ENCODE results near the gene ICA1.

Gene ICA1

DNA sequence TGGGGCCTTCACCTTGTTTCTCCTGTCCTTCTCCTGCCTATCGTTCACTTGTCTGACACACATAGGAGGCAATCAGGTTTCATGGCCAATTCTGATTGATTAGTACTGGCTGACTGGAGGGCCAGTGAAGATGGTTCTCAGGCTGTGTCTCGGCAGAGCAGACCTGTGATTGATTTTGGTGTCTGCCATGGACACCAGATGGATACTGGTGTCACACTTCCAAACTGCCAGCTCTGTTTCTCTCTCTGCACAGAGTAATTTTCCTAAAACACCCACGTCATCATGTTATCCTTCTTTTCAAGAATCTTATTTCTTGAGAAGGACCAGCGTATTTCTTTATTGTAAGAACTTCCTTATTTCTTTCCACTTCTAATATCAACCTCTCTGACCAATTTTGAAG, 117.1 kb downstream of the ICA1 start:
- no peak overlapping the region for H3K4me3 ChIP-seq (ENCODE audit: low read depth, low read length)
- no peak for DNase-seq (ENCODE audit: low read depth)
- TF ChIP-seq, protein P1, sequence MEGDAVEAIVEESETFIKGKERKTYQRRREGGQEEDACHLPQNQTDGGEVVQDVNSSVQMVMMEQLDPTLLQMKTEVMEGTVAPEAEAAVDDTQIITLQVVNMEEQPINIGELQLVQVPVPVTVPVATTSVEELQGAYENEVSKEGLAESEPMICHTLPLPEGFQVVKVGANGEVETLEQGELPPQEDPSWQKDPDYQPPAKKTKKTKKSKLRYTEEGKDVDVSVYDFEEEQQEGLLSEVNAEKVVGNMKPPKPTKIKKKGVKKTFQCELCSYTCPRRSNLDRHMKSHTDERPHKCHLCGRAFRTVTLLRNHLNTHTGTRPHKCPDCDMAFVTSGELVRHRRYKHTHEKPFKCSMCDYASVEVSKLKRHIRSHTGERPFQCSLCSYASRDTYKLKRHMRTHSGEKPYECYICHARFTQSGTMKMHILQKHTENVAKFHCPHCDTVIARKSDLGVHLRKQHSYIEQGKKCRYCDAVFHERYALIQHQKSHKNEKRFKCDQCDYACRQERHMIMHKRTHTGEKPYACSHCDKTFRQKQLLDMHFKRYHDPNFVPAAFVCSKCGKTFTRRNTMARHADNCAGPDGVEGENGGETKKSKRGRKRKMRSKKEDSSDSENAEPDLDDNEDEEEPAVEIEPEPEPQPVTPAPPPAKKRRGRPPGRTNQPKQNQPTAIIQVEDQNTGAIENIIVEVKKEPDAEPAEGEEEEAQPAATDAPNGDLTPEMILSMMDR (conservative IDR thresholded peaks at IDR 0.05; ENCODE audit: low read depth, low read length) = no peak

DNA sequence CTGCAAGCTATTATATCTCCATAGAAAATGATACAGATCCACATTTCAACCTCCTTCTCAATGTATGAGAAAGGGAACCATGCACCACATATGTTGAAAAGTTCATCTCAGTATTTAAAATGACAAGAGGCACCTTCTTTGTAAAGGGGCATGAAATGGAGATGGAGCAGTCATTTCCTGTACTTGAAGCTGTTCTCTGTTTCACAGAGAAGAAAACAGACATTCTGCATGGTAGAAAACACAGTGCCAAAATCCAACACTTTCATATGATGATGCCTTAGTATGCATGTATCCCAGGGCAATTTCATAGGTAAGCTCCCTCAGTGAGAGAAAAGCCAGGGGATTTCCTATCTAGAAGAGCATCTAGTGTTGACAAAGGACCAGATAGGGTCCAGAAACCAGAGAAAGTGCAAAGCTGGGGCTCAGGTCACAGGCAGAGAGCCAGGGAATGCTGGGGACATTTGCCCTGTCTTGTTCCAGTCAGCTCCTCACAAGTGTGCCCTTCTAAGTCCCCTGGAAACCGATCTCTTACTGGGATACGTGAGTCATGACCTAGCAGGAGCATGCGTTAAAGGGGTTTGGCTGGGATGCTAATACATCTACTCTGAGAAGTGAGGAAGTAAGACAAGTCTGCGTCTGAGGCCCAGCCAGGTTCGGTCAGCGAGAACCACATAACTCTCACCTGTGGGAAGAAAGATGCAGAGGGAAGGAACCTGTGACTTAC, 118.7 kb downstream of the ICA1 start:
- no peak overlapping the region for H3K4me3 ChIP-seq (ENCODE audit: low read depth, low read length)
- DNase-seq (ENCODE audit: low read depth) = no peak
- TF ChIP-seq, protein P1 (conservative IDR thresholded peaks at IDR 0.05; ENCODE audit: low read depth, low read length) = no peak

DNA sequence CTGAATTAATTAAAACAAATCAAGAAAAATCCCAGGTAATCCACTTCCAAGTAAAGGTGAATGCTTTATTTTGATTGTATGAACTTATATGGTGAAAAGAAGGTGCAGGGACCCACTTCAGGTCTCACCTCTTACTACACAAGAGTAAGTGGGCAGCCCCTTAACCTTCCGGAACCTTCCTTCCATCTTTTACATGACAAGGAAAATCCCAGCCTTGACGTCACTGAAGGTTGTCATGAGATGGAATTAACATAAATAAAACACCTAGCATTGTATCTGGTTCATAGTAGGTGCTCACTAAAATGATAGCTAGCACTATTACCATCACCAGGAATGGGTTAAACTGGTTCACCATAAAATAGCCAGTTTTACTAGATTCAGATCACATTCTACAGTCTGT, 119.5 kb downstream of the ICA1 start:
- DNase-seq (ENCODE audit: low read depth) = no peak
- H3K4me3 ChIP-seq (ENCODE audit: low read depth, low read length) = no peak overlapping the region
- TF ChIP-seq, protein P1 (conservative IDR thresholded peaks at IDR 0.05; ENCODE audit: low read depth, low read length) = no peak

DNA sequence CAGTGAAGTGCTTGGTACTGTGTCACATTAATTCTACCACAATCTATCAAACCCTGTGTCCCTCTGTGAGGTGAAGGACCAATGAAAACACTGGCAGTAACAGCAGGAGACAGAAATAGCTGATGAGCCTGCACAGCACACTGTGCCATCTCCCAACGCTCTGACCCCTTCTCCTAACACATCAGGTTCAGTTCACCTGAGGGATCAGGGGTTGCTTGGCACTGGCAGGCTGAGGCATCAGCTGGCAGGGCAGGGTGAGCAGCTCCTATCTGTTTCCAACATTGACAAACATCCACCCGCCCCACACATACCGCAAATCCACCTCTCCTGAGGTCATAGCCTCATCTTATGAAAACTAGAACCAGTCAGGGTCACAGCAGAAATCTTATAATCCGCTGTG, 120.9 kb downstream of the ICA1 start:
- H3K4me3 ChIP-seq (ENCODE audit: low read depth, low read length) = no peak overlapping the region
- TF ChIP-seq, protein P1 (conservative IDR thresholded peaks at IDR 0.05; ENCODE audit: low read depth, low read length) = no peak
- DNase-seq (ENCODE audit: low read depth) = no peak

DNA sequence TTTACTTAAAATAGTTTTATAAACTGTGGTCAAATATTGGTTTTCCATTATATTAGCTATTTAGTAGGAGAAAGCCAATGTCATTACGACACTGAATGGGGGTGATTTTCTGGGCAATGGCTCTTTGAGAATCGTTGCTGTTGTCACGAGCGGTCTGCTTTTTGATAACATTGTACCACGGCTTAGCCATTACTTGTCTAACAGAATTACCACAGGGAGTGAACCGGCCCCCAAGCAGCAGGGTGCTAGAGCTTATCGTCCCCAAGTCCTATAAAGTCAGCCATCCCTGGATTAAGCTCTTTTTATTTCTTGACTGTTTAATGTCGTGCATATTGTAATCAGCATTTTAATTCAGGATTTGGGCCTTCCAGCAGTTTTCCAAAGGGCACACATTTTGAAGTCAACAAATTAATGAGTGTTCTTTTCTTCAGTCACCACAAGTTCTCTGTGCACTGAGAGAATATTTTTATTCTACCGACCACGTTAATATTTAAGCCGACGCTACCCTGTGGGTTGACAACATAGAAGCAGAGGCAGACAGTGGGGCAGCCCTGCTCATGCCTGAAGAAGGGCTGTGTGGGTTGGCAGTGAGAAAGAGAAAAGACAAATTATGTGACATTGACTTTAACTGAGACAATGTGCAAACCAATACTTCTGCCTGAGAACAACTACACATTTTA, 125.8 kb downstream of the ICA1 start:
- DNase-seq (ENCODE audit: low read depth) = no peak
- TF ChIP-seq, protein P1 (conservative IDR thresholded peaks at IDR 0.05; ENCODE audit: low read depth, low read length) = no peak
- H3K4me3 ChIP-seq (ENCODE audit: low read depth, low read length) = no peak overlapping the region

DNA sequence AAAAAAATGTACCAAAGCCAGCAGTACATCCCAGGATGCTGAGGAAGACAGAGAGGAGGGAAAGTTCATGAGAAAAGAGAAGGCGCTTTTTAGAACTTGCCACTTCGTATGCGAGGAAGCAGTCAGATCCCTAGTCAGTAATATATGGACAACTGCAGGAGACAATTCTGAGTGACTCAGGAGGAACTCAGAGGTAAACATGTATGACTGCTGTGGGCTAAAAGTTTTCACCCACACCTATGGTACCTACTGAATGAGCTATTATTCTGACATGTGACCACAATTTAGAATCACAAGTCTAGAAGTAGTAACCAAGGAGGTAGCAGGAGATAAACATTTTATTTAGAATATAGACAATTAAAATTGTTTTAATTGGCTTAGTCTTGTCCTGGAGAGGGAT, 126.5 kb downstream of the ICA1 start:
- TF ChIP-seq, protein P1 (conservative IDR thresholded peaks at IDR 0.05; ENCODE audit: low read depth, low read length) = no peak
- DNase-seq (ENCODE audit: low read depth) = no peak
- H3K4me3 ChIP-seq (ENCODE audit: low read depth, low read length) = no peak overlapping the region

Data from choroid plexus epithelial cell (primary cell).